Peyer's patch (tissue), 4 donors: ENCODE measurements around the gene HS3ST5.

Experiments
- CTCF ChIP-seq, 6 experiments: fragments of 450-650 bp in 4 of 6; fragments of 200-600 bp in 2 of 6; sonication (generic) in 1 of 6; IDR thresholded peaks; one replicate each; pipeline ENCODE4 v1.5.1; 2017 to 2019; ENCODE audit warnings: antibody characterized with exemption in 6 of 6, mild to moderate bottlenecking in 3 of 6, moderate library complexity in 1 of 6
- POLR2A ChIP-seq, 2 donors: fragments of 450-650 bp; IDR thresholded peaks; one replicate each; pipeline ENCODE4 v1.5.1; 2017; ENCODE audit warnings: antibody characterized with exemption in 2 of 2, mild to moderate bottlenecking in 2 of 2, moderate library complexity in 2 of 2

- TF ChIP-seq POLR2A (IDR thresholded peaks at IDR 0.05) = no peak
- TF ChIP-seq CTCF (IDR thresholded peaks at IDR 0.05) = no peak
Measured at GRCh38 chr6:114375541-114376192, 32.8 kb upstream of the HS3ST5 start.
